ENCODE results near the gene TSPAN19. TPM values are rescaled to one million over a fixed set of nuclear protein-coding genes. Genes with fewer than 3 reads are reported as not detected.
A peak's percentile ranks its signal among the peaks of the same experiment; 100 is the strongest.

Gene TSPAN19
- total RNA-seq, 4 donors from 2014 or later, result 2.7 TPM; not detected in 3

GRCh38 chr12:85059594-85059993, 23.5 kb upstream of the TSPAN19 start:
- ATAC-seq (ENCODE audit: low FRiP score) (no peak), DNase-seq (ENCODE audit: low spot score) (no peak)
- TF ChIP-seq CTCF (IDR thresholded peaks at IDR 0.05), result no peak

- TF ChIP-seq CTCF (IDR thresholded peaks at IDR 0.05), result no peak
- no peak for DNase-seq (ENCODE audit: low spot score)
- no peak for ATAC-seq (ENCODE audit: low FRiP score)
Observed at GRCh38 chr12:85058339-85058738, 22.3 kb upstream of the TSPAN19 start.

- TF ChIP-seq CTCF (IDR thresholded peaks at IDR 0.05), result peak in 1 of 3 donors; percentile 11
- no peak for DNase-seq (ENCODE audit: low spot score)
- no peak for ATAC-seq (ENCODE audit: low FRiP score)
Observed at GRCh38 chr12:85057370-85057963, 21.4 kb upstream of the TSPAN19 start.

- TF ChIP-seq CTCF (IDR thresholded peaks at IDR 0.05), result no peak
Observed at GRCh38 chr12:85043829-85044228, 7.8 kb upstream of the TSPAN19 start.

GRCh38 chr12:85041395-85041794, 5.3 kb upstream of the TSPAN19 start:
- no peak for TF ChIP-seq CTCF (IDR thresholded peaks at IDR 0.05)
- no peak for DNase-seq (ENCODE audit: low spot score)
- ATAC-seq (ENCODE audit: low FRiP score), result no peak

More at GRCh38 chr12:85043829-85044228, 7.8 kb upstream of the TSPAN19 start:
- DNase-seq (ENCODE audit: low spot score) (no peak), ATAC-seq (ENCODE audit: low FRiP score) (no peak)

GRCh38 chr12:85036733-85037132, 656 bp upstream of the TSPAN19 start:
- DNase-seq (ENCODE audit: low spot score), result no peak
- no peak for TF ChIP-seq CTCF (IDR thresholded peaks at IDR 0.05)
- no peak for ATAC-seq (ENCODE audit: low FRiP score)

GRCh38 chr12:85029456-85029855, 6.6 kb downstream of the TSPAN19 start:
- ATAC-seq (ENCODE audit: low FRiP score) (no peak), DNase-seq (ENCODE audit: low spot score) (no peak)
- TF ChIP-seq CTCF (IDR thresholded peaks at IDR 0.05), result no peak

Measured in omental fat pad (tissue), 4 donors.